Transverse colon (tissue), 4 donors: Measurements from ENCODE around the gene C16orf96. TPM values are rescaled to one million over a fixed set of nuclear protein-coding genes. Genes with fewer than 3 reads are reported as not detected.
A peak's percentile ranks its signal among the peaks of the same experiment; 100 is the strongest.

Experiments
- DNase-seq: peaks from one replicate; pipeline ENCODE4 v3.0.0-alpha.2; 2019
- H3K27ac ChIP-seq, 4 donors: fragments of 200-600 bp; sonication (generic); 2 replicates each; pipeline ENCODE4 v1.5.1; 2016 to 2018; ENCODE audit warnings: inconsistent platforms in 4 of 4
- H3K27me3 ChIP-seq: fragments of 200-600 bp; sonication (generic); 2 replicates; pipeline ENCODE4 v1.5.1; 2017; ENCODE audit warnings: inconsistent platforms
- H3K36me3 ChIP-seq, 4 donors: fragments of 200-600 bp; sonication (generic); 2 replicates each; pipeline ENCODE4 v1.5.1; 2017 to 2019; ENCODE audit warnings: inconsistent platforms in 4 of 4
- H3K4me1 ChIP-seq, 4 donors: fragments of 200-600 bp; sonication (generic); 2 replicates each; pipeline ENCODE4 v1.5.1; 2017 to 2020; ENCODE audit warnings: inconsistent platforms in 4 of 4
- H3K4me3 ChIP-seq, 4 donors: fragments of 200-600 bp; sonication (generic); 1 replicate in 1 of 4; 2 replicates in 3 of 4; pipeline versions ENCODE4 v1.5.1 to v1.6.1; 2017 to 2019; ENCODE audit warnings: inconsistent platforms in 4 of 4
- H3K9me3 ChIP-seq, 2 donors: fragments of 200-600 bp; sonication (generic); 2 replicates each; pipeline ENCODE4 v1.5.1; 2017 to 2019; ENCODE audit warnings: inconsistent platforms in 2 of 2
- EP300 ChIP-seq: sonication (generic); formaldehyde crosslinking; IDR thresholded peaks from one replicate; pipeline ENCODE4 v1.6.1; 2017; ENCODE audit warnings: antibody characterized with exemption, low read depth
- POLR2A ChIP-seq: fragments of 450-650 bp; IDR thresholded peaks from one replicate; pipeline ENCODE4 v1.6.1; 2016; ENCODE audit warnings: antibody characterized with exemption, mild to moderate bottlenecking, moderate library complexity
- POLR2AphosphoS5 ChIP-seq, 3 donors: sonication (generic); formaldehyde crosslinking; IDR thresholded peaks; one replicate each; pipeline ENCODE4 v1.6.1; 2016; ENCODE audit warnings: antibody characterized with exemption in 3 of 3
- WGBS, 2 donors: methylation state at CpG; one replicate each; pipeline ENCODE4 v1.1.5; 2018; ENCODE audit warnings: low coverage in 1 of 2; 5-methylcytosine and 5-hydroxymethylcytosine counted together
- in situ Hi-C, 4 donors: fragments of 200-750 bp; cut with MboI; loops; one replicate each; pipeline versions ENCODE4 v1.15.0 to v1.15.1; 2017; ENCODE audit warnings: low sequenced_read_pairs in 3 of 4, low pct_ligation_motif_present in 1 of 4, low pct_unique_long_range_greater_than_20kb in 1 of 4
- intact Hi-C: fragments of 100-400 bp; cut with DNase I; formaldehyde crosslinking; loops from one replicate; pipeline ENCODE4 v1.15.1; 2023; ENCODE audit warnings: low total_unique reads
- total RNA-seq, 4 donors: library from RNA; depleted of rRNA; stranded (reverse); fragments of >200 nt; gene quantifications; one replicate each; pipeline ENCODE4 v1.1.0, GENCODE V29; 2016
- TF ChIP-seq, protein P1 (sequence below), 5 experiments: fragments of 200-600 bp in 3 of 5; fragments of 450-650 bp in 2 of 5; sonication (generic) in 3 of 5; IDR thresholded peaks; 1 replicate in 2 of 5; 2 replicates in 3 of 5; pipeline ENCODE4 v1.5.1; 2016 to 2017; ENCODE audit warnings: antibody characterized with exemption in 5 of 5, inconsistent platforms in 3 of 5, mild to moderate bottlenecking in 2 of 5, moderate library complexity in 1 of 5

Gene C16orf96
- total RNA-seq, 4 donors from 2014 or later, result not detected

DNA sequence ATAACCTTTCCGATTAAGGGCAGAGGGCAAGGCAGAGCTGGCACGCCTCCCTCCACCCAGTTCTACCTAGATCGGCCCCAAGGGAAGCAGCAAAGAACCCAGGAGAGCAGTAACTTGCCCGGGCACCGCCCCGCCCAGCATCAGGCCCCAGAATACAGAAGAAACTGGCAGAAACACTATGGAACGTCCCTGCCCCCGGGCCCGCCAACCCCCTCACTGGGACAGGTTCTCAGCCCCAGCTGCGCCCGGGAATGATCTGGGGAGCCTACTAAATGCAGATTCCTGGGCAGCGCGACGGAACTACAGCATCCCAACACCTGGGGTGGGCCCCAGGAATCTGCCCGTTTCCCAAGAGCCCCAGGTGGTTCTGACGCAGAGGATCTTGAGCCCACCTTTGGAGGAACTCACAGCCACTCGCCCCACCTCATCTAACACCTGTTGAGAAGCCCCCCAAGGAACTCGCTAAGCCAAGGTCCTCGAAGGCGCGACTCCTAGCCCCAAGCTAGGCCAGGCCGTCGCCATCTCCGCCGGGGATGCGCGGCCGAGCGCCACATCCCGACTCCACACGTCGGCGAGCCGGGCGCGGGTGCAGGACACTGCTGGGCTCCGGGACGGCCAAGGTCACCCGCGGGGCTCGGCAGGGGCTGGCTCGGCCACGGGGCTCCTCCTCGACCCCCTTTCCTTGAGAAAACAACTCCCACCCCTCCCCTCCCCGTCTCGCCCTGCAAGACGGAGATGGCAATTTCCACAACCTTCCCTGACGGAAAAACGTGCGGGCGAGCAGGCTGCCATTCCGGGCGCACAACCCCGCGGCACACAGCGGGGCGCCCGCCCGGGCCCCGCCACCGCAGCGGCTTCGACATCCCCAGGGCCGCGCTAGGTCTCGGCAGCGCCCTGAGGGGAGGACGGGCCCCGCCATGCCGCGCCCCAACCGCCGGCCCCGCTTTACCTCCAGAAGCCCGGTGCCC lies 18.5 kb upstream of the C16orf96 start:
- H3K9me3 ChIP-seq, result peaks cover 3 to 8% of the 10 kb centered on the region in 2 donors
- 19% methylated on average over 51 of the region's 75 CpGs; no CpG with 5 or more reads in 1 of the 2 donors for WGBS, 2 donors
- peak overlapping the region; percentile 83 to 92 (median 88) for H3K27ac ChIP-seq
- in situ Hi-C loops, result no loop called here
- H3K27me3 ChIP-seq, result peaks cover 3% of the 10 kb centered on the region
- no peaks in the 10 kb centered on the region for H3K36me3 ChIP-seq
- TF ChIP-seq, protein P1, sequence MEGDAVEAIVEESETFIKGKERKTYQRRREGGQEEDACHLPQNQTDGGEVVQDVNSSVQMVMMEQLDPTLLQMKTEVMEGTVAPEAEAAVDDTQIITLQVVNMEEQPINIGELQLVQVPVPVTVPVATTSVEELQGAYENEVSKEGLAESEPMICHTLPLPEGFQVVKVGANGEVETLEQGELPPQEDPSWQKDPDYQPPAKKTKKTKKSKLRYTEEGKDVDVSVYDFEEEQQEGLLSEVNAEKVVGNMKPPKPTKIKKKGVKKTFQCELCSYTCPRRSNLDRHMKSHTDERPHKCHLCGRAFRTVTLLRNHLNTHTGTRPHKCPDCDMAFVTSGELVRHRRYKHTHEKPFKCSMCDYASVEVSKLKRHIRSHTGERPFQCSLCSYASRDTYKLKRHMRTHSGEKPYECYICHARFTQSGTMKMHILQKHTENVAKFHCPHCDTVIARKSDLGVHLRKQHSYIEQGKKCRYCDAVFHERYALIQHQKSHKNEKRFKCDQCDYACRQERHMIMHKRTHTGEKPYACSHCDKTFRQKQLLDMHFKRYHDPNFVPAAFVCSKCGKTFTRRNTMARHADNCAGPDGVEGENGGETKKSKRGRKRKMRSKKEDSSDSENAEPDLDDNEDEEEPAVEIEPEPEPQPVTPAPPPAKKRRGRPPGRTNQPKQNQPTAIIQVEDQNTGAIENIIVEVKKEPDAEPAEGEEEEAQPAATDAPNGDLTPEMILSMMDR (IDR thresholded peaks at IDR 0.05), result no peak
- TF ChIP-seq POLR2A (no peak), POLR2AphosphoS5 (IDR thresholded peaks at IDR 0.05) (no peak), EP300 (no peak)
- no peak for DNase-seq
- H3K4me3 ChIP-seq, result peak overlapping the region; percentile 56 to 87 (median 74)
- intact Hi-C loops, result no loop called here
- peaks cover 6 to 16% (median 10%) of the 10 kb centered on the region in 4 donors for H3K4me1 ChIP-seq

DNA sequence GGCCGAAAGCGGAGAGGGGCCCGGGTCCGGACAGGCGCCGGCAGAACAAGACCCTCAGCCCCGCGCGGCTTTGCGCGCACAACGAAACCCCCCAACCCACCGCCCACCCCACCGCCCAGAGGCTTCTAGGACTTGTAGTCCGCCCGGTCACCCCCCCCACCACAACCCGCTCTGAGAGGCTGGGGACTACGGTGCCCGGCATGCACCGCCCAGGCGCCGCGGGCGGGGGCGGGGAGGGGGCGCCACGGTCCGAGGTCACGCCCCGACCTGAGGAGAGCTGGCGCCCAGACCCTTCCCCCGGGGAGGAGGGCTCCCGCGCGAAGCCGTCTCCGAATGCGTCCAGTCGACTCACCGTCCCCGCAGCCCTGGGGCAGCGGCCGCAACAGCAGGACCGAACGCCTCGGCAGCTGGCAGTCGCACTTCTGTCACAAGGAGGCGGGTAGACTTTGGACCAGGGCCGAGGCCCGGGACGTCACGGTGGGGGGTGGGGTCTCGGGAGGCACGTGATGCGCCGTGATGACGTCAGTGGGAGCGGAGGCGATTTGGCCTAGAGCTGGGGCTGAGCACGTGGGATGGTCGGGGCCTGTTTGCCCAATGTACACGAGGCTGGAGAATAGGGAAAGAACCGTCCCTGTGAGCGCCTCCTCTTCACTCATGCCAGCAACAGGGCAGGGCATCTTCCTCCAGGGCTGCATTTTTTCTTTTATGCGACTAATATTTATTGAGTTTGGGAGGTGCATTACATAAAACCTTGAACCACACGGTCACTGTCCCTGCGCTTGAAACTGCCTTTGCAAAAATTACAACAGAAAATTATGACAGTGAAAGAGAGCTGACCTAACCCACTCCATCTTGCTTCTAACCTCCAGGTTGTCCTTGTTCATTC lies 17.5 kb upstream of the C16orf96 start, which contains the start of gene CDIP1:
TSS of gene CDIP1 (minus strand) at position 424 of the 886 bp plus-strand sequence. CDS start 24,643 bp downstream, outside the sequence.
- Histone ChIP-seq H3K9me3 (peaks cover 3 to 8% of the 10 kb centered on the region in 2 donors), H3K27me3 (peaks cover 3% of the 10 kb centered on the region), H3K4me1 (peaks cover 6 to 16% (median 10%) of the 10 kb centered on the region in 4 donors), H3K27ac (peak within 1 kb of the TSS; percentile 83 to 92 (median 88)), H3K4me3 (peak within 1 kb of the TSS; percentile 56 to 87 (median 74)), H3K36me3 (no peaks in the 10 kb centered on the region)
- peak; percentile 97 for DNase-seq
- TF ChIP-seq EP300, result no peak
- peak; percentile 96 to 97 (median 96) for TF ChIP-seq POLR2AphosphoS5 (IDR thresholded peaks at IDR 0.05)
- TF ChIP-seq, protein P1 (IDR thresholded peaks at IDR 0.05), result peak in 3 of 5 experiments; percentile 12 to 56 (median 45)
- TF ChIP-seq POLR2A, result peak; percentile 94
- 9 to 45% methylated on average over 6 to 39 of the region's 67 CpGs for WGBS, 2 donors
- in situ Hi-C loops (no loop called here), intact Hi-C loops (no loop called here)

DNA sequence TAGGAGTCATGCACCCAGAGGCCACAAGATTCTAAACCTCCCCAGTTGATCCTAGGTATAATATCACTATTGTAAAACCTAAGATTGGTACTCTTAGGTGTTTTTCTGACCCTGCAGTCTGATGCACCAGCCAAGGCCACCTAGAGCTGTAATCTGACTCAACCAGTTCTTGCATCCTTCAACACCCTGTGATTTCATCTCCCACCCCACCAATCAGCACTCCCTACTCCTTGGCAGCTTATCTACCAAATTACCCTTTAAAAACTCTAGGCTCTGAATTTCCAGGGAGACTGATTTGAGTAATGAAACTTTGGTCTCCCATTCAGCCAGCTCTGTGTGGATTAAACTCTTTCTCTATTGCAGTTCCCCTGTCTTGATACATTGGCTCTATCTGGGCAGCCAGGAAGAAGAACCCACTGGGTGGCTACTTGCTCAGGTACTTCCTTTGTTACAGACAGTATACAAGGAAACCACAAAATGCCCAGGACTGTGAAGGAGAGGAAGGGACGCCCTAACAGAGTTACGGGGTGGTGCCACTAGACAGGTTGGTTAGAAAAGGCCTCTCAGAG lies 16.3 kb upstream of the C16orf96 start:
- DNase-seq, result no peak
- Histone ChIP-seq H3K27ac (no peak overlapping the region), H3K9me3 (peaks cover 3 to 8% of the 10 kb centered on the region in 2 donors), H3K4me3 (no peak overlapping the region), H3K27me3 (peaks cover 3% of the 10 kb centered on the region), H3K4me1 (peaks cover 6 to 16% (median 10%) of the 10 kb centered on the region in 4 donors), H3K36me3 (no peaks in the 10 kb centered on the region)
- intact Hi-C loops (no loop called here), in situ Hi-C loops (no loop called here)
- whole genome bisulfite sequencing, 2 donors, result 93% methylated on average over 2 of the region's 2 CpGs; no CpG with 5 or more reads in 1 of the 2 donors
- TF ChIP-seq POLR2AphosphoS5 (IDR thresholded peaks at IDR 0.05) (no peak), POLR2A (no peak)
- TF ChIP-seq, protein P1 (IDR thresholded peaks at IDR 0.05), result no peak
